GM23248 (cell line): ENCODE measurements around the gene GTF3A.

Source experiments
- EZH2 ChIP-seq: fragments of 200-600 bp; sonication (generic); IDR thresholded peaks from 2 replicates; pipeline ENCODE4 v1.6.1; 2018; ENCODE audit warnings: antibody characterized with exemption, mild to moderate bottlenecking; ENCODE audit not compliant: insufficient read depth, poor library complexity, severe bottlenecking
- EZH2phosphoT487 ChIP-seq: fragments of 200-600 bp; sonication (generic); IDR thresholded peaks from 2 replicates; pipeline ENCODE4 v1.6.1; 2018; ENCODE audit warnings: antibody characterized with exemption, moderate library complexity, mild to moderate bottlenecking, low read depth; ENCODE audit not compliant: insufficient read depth

DNA sequence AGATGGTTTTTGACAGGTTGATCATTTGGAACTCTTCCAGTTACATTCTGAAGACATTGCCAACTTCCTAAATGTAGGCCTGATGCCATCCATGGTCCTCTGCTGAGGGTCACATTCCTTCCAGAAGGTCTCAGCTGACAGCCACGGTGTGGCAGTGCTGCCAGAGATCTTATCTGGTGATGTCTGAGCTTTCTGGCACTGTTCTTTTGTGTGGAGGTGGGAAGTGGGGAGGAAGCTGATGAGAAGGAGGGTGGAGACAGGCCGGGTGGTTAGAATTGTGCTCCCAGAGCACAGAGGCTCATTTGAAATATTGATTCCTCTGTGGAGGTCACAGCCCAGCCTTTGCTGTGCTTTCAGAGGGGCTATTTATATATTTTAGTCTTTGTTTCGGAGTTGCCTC lies 42.1 kb downstream of the GTF3A start:
- TF ChIP-seq EZH2 (no peak), EZH2phosphoT487 (no peak)
